ENCODE results near the gene GLTP. TPM values are rescaled to one million over a fixed set of nuclear protein-coding genes. Genes with fewer than 3 reads are reported as not detected.

Gene GLTP
- total and polyA plus RNA-seq, 2 of the 13 experiments (the other 11 are each of a cell fraction or from before 2014, with no cell fraction given), result 10.7 to 12.9 TPM

- TF ChIP-seq ZIK1 (CRISPR knock-in tag; IDR thresholded peaks at IDR 0.05; ENCODE audit: borderline replicate concordance, low read depth) (no peak), ZNF101 (CRISPR knock-in tag; IDR thresholded peaks at IDR 0.05; ENCODE audit: borderline replicate concordance, low read depth) (no peak), SNAI1 (CRISPR knock-in tag; IDR thresholded peaks at IDR 0.05; ENCODE audit: borderline replicate concordance) (peak; percentile 69; the same call in 1 of the 2 replicates), ZNF460 (CRISPR knock-in tag; IDR thresholded peaks at IDR 0.05; ENCODE audit: borderline replicate concordance) (no peak), RERE (CRISPR knock-in tag; IDR thresholded peaks at IDR 0.05; ENCODE audit: low read depth) (peak; percentile 61), SIN3B (IDR thresholded peaks at IDR 0.05; ENCODE audit: low read length) (no peak), NKX3-1 (CRISPR knock-in tag; IDR thresholded peaks at IDR 0.05) (no peak), ZNF224 (CRISPR knock-in tag; IDR thresholded peaks at IDR 0.05) (no peak), ZNF75D (CRISPR knock-in tag; IDR thresholded peaks at IDR 0.05; ENCODE audit: borderline replicate concordance) (no peak), ZNF501 (CRISPR knock-in tag; IDR thresholded peaks at IDR 0.05) (0 out of 2 replicates have a peak, but pooled peaks have one; percentile 18), TRIM22 (IDR thresholded peaks at IDR 0.05) (no peak), PITX1 (CRISPR knock-in tag; IDR thresholded peaks at IDR 0.05) (peak; percentile 90), ZNF713 (CRISPR knock-in tag; IDR thresholded peaks at IDR 0.05) (no peak), KAT2B (IDR thresholded peaks at IDR 0.05; ENCODE audit: borderline replicate concordance, low read depth, low read length) (no peak), ZNF33B (CRISPR knock-in tag; IDR thresholded peaks at IDR 0.05) (no peak), ZNF276 (CRISPR knock-in tag; IDR thresholded peaks at IDR 0.05; ENCODE audit: low read depth) (peak; percentile 36; the same call in 1 of the 2 replicates), PAX8 (CRISPR knock-in tag; IDR thresholded peaks at IDR 0.05; ENCODE audit: borderline replicate concordance) (no peak), PCBP1 (IDR thresholded peaks at IDR 0.05; ENCODE audit: borderline replicate concordance, low read depth, low read length) (no peak), PLSCR1 (CRISPR knock-in tag; IDR thresholded peaks at IDR 0.05; ENCODE audit: borderline replicate concordance) (no peak), ZNF12 (CRISPR knock-in tag; IDR thresholded peaks at IDR 0.05) (peak; percentile 79; the same call in 1 of the 2 replicates)
These were observed 16.3 kb downstream of the GLTP start (continued) for GRCh38 chr12:109863847-109864712.
